ENCODE data around the gene PCNA. TPM values are rescaled to one million over a fixed set of nuclear protein-coding genes. Genes with fewer than 3 reads are reported as not detected.
A peak's percentile ranks its signal among the peaks of the same experiment; 100 is the strongest.

The PCNA gene
- total and polyA plus RNA-seq, 9 of the 15 experiments (the other 6 are each of a cell fraction or from before 2014, with no cell fraction given), result 213 to 390 (median 291) TPM

DNA sequence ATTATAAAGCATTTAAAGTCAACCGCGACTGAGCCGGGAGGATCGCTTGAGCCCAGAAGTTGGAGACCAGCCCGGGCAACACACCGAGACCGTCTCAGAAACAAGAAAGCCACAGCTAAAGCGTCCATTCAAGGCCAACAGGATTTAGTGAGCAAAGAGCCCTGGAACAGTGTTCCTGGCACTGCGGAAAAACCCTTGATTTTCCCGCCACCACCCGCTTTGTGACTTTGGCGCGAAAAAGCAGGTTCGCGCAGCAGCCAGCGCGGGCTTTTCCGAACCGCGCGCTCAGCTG lies 669 bp downstream of the PCNA start (continued):
- TF ChIP-seq SIN3A (IDR thresholded peaks at IDR 0.05; ENCODE audit: borderline replicate concordance in 2 of 2, control insufficient read depth in 1 of 2, low read depth in 2 of 2, low read length in 2 of 2) (peak; percentile 32 to 79; a peak in 2 of 4 replicates), MTA2 (IDR thresholded peaks at IDR 0.05; ENCODE audit: low read depth) (no peak), SAP30 (IDR thresholded peaks at IDR 0.05; ENCODE audit: borderline replicate concordance, insufficient read depth, low read depth, low read length, poor library complexity, severe bottlenecking) (peak; percentile 93), FOXM1 (IDR thresholded peaks at IDR 0.05; ENCODE audit: low read depth) (0 out of 2 replicates have a peak, but pooled peaks have one; percentile 14), FOXM1 (CRISPR knock-in tag; IDR thresholded peaks at IDR 0.05; ENCODE audit: low read depth) (no peak), HDAC8 (tag; IDR thresholded peaks at IDR 0.05) (no peak), ZBTB49 (CRISPR knock-in tag; IDR thresholded peaks at IDR 0.05; ENCODE audit: borderline replicate concordance) (no peak; the same call in none of the 2 replicates), NR2F6 (CRISPR knock-in tag; IDR thresholded peaks at IDR 0.05) (no peak), JUN (IDR thresholded peaks at IDR 0.05; ENCODE audit: borderline replicate concordance, low read depth, low read length) (no peak), JUN (CRISPR knock-in tag; IDR thresholded peaks at IDR 0.05; ENCODE audit: borderline replicate concordance) (0 out of 2 replicates have a peak, but pooled peaks have one; percentile 58), NCOA6 (IDR thresholded peaks at IDR 0.05) (no peak), ZNF175 (CRISPR knock-in tag; IDR thresholded peaks at IDR 0.05; ENCODE audit: low read depth) (no peak)
- TF ChIP-seq, protein P1, sequence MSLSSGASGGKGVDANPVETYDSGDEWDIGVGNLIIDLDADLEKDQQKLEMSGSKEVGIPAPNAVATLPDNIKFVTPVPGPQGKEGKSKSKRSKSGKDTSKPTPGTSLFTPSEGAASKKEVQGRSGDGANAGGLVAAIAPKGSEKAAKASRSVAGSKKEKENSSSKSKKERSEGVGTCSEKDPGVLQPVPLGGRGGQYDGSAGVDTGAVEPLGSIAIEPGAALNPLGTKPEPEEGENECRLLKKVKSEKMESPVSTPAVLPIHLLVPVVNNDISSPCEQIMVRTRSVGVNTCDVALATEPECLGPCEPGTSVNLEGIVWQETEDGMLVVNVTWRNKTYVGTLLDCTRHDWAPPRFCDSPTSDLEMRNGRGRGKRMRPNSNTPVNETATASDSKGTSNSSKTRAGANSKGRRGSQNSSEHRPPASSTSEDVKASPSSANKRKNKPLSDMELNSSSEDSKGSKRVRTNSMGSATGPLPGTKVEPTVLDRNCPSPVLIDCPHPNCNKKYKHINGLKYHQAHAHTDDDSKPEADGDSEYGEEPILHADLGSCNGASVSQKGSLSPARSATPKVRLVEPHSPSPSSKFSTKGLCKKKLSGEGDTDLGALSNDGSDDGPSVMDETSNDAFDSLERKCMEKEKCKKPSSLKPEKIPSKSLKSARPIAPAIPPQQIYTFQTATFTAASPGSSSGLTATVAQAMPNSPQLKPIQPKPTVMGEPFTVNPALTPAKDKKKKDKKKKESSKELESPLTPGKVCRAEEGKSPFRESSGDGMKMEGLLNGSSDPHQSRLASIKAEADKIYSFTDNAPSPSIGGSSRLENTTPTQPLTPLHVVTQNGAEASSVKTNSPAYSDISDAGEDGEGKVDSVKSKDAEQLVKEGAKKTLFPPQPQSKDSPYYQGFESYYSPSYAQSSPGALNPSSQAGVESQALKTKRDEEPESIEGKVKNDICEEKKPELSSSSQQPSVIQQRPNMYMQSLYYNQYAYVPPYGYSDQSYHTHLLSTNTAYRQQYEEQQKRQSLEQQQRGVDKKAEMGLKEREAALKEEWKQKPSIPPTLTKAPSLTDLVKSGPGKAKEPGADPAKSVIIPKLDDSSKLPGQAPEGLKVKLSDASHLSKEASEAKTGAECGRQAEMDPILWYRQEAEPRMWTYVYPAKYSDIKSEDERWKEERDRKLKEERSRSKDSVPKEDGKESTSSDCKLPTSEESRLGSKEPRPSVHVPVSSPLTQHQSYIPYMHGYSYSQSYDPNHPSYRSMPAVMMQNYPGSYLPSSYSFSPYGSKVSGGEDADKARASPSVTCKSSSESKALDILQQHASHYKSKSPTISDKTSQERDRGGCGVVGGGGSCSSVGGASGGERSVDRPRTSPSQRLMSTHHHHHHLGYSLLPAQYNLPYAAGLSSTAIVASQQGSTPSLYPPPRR (CRISPR knock-in tag; IDR thresholded peaks at IDR 0.05; ENCODE audit: borderline replicate concordance), result peak; percentile 95; the same call in 1 of the 2 replicates
- TF ChIP-seq, protein P2, sequence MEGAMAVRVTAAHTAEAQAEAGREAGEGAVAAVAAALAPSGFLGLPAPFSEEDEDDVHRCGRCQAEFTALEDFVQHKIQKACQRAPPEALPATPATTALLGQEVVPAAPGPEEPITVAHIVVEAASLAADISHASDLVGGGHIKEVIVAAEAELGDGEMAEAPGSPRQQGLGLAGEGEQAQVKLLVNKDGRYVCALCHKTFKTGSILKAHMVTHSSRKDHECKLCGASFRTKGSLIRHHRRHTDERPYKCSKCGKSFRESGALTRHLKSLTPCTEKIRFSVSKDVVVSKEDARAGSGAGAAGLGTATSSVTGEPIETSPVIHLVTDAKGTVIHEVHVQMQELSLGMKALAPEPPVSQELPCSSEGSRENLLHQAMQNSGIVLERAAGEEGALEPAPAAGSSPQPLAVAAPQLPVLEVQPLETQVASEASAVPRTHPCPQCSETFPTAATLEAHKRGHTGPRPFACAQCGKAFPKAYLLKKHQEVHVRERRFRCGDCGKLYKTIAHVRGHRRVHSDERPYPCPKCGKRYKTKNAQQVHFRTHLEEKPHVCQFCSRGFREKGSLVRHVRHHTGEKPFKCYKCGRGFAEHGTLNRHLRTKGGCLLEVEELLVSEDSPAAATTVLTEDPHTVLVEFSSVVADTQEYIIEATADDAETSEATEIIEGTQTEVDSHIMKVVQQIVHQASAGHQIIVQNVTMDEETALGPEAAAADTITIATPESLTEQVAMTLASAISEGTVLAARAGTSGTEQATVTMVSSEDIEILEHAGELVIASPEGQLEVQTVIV (CRISPR knock-in tag; IDR thresholded peaks at IDR 0.05; ENCODE audit: borderline replicate concordance), result no peak
- TF ChIP-seq, protein P3, sequence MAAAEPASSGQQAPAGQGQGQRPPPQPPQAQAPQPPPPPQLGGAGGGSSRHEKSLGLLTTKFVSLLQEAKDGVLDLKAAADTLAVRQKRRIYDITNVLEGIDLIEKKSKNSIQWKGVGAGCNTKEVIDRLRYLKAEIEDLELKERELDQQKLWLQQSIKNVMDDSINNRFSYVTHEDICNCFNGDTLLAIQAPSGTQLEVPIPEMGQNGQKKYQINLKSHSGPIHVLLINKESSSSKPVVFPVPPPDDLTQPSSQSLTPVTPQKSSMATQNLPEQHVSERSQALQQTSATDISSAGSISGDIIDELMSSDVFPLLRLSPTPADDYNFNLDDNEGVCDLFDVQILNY (CRISPR knock-in tag; IDR thresholded peaks at IDR 0.05), result peak; percentile 100; the same call in 1 of the 2 replicates

All from K562 (cell line).